MM.1S (cell line): ENCODE measurements around the gene CTNNBL1.

Source experiments
- CTCF ChIP-seq: fragments of 300-600 bp; sonication (generic); IDR thresholded peaks from 2 replicates; pipeline ENCODE4 v1.5.1; 2016; ENCODE audit warnings: antibody characterized with exemption, low read length, mixed read lengths
- EZH2phosphoT487 ChIP-seq: fragments of 300-600 bp; sonication (generic); IDR thresholded peaks from 2 replicates; pipeline ENCODE4 v1.6.1; 2018; ENCODE audit warnings: antibody characterized with exemption, low read length

DNA sequence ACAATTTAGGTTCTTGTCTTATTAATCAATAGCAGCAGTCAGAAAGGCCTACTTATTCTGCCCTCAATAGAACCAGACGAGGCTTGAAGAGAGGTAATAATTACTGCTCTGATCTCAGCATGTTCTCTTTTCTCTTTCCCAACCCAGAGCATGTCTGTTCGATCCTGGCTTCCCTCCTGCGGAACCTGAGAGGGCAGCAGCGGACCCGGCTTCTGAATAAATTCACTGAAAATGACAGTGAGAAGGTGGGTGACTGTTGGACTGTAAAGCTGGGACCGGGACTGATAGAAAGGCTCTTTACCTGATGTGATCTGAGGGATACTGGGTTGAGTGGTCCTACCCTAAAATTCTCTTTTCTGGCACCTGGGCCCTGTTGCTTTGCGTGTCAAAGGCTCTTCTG is 146.1 kb downstream of the CTNNBL1 start:
- no peak for TF ChIP-seq EZH2phosphoT487
- TF ChIP-seq CTCF, result no peak
